ENCODE data around the gene TAF1A. TPM values are rescaled to one million over a fixed set of nuclear protein-coding genes. Genes with fewer than 3 reads are reported as not detected.

The TAF1A gene
- total and polyA plus RNA-seq, 2 of the 8 experiments (the other 6 are each of a cell fraction or from before 2014, with no cell fraction given): 3.3 to 16.7 TPM

DNA sequence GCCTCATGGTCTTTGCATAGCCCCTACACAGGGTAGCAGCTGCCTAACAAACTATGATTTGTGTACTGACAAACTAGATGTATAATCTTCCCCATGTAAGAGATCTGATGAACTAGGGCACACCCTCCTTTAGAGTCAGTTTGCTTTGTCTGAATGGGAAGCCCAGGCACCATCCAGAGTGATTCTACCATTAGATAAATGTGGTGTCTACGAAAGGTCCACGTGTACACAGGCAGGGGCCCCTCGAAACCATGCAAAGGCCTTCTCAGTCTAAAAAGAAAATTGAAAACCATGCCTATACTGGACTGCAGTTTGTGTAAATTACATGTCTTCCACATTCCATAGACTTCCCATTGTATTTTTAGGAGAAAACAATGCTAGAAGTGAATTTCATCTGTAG lies 60.6 kb downstream of the TAF1A start:
- POLR2A ChIA-PET (ENCODE audit: partially characterized antibody): no interaction called here
- no peak overlapping the region for H4K5ac ChIP-seq (ENCODE audit: insufficient read length, low read depth, low read length)
- H4K91ac ChIP-seq (replicated peaks; ENCODE audit: insufficient read length, low read length): no peak overlapping the region
- H4K20me1 ChIP-seq (replicated peaks in 1 of 2; ENCODE audit: control insufficient read depth in 1 of 2, insufficient read depth in 2 of 2, low read length in 2 of 2): no peaks in the 10 kb centered on the region
- H3K27me3 ChIP-seq (replicated peaks in 1 of 4; ENCODE audit: control insufficient read depth in 3 of 4, extremely low read depth in 1 of 4, insufficient read depth in 3 of 4, low read length in 3 of 4): peaks cover 0 to 1% (median 0%) of the 10 kb centered on the region in 4 experiments; a peak in 1 of 7 replicates
- H3K4me3 ChIP-seq (ENCODE audit: extremely low read depth in 1 of 4, insufficient read depth in 2 of 4, low read depth in 3 of 4, low read length in 4 of 4): no peak overlapping the region
- TF ChIP-seq, protein P1, sequence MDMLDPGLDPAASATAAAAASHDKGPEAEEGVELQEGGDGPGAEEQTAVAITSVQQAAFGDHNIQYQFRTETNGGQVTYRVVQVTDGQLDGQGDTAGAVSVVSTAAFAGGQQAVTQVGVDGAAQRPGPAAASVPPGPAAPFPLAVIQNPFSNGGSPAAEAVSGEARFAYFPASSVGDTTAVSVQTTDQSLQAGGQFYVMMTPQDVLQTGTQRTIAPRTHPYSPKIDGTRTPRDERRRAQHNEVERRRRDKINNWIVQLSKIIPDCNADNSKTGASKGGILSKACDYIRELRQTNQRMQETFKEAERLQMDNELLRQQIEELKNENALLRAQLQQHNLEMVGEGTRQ (IDR thresholded peaks at IDR 0.05; ENCODE audit: low read length): no peak
- TF ChIP-seq CEBPB (IDR thresholded peaks at IDR 0.05; ENCODE audit: low read depth, low read length): no peak
- TF ChIP-seq KDM5A (IDR thresholded peaks at IDR 0.05; ENCODE audit: low read length): no peak
- TF ChIP-seq ASH2L (IDR thresholded peaks at IDR 0.05; ENCODE audit: low read length): no peak
- no peak for FAIRE-seq
- no peak overlapping the region for H3K23ac ChIP-seq (ENCODE audit: insufficient read length)
- no peak overlapping the region for H2BK15ac ChIP-seq (ENCODE audit: low read length)
- H3K36me3 ChIP-seq (ENCODE audit: control insufficient read depth in 2 of 4, insufficient read depth in 4 of 4, low read length in 3 of 4): no peaks in the 10 kb centered on the region
- no peak overlapping the region for H2BK5ac ChIP-seq (ENCODE audit: low read depth, low read length)
- CTCF ChIA-PET (ENCODE audit: partially characterized antibody): interaction anchor here (0.6 to 1.2 kb wide), 3 partner anchors 19 to 70 kb away, joined by 3 to 4 read pairs (median 3); no protein-coding TSS in a partner anchor
- H2AFZ ChIP-seq (ENCODE audit: low read length): no peak overlapping the region
- H3K9me3 ChIP-seq (ENCODE audit: insufficient read depth in 2 of 2, low read depth in 1 of 2, low read length in 1 of 2): no peaks in the 10 kb centered on the region
- H3K9ac ChIP-seq (replicated peaks in 1 of 4; ENCODE audit: extremely low read depth in 1 of 4, low read depth in 3 of 4, low read length in 3 of 4): no peak overlapping the region; a peak in 1 of 7 replicates
- no peak for DNase-seq (ENCODE audit: low read depth in 1 of 2, low spot score in 2 of 2)
- H4K8ac ChIP-seq (ENCODE audit: extremely low read depth, insufficient read depth, low read length): no peak overlapping the region
- H3K79me1 ChIP-seq (ENCODE audit: low read depth, low read length): no peaks in the 10 kb centered on the region
- H3K79me2 ChIP-seq (ENCODE audit: control insufficient read depth in 1 of 2, insufficient read depth in 2 of 2, low read length in 2 of 2): no peaks in the 10 kb centered on the region
- H3K4ac ChIP-seq (replicated peaks; ENCODE audit: insufficient read length, low read depth, low read length): no peak overlapping the region
- H3K4me2 ChIP-seq (ENCODE audit: insufficient read depth in 1 of 2, low read depth in 2 of 2, low read length in 2 of 2): no peak overlapping the region
- H3K18ac ChIP-seq (ENCODE audit: extremely low read depth, low read length): no peak overlapping the region
- H3K14ac ChIP-seq (ENCODE audit: insufficient read length): no peak overlapping the region
- 95% methylated on average over 3 of the region's 3 CpGs; no CpG with 5 or more reads in 1 of the 2 experiments for WGBS, 2 experiments (ENCODE audit: extremely low coverage in 1 of 2, insufficient coverage in 1 of 2, insufficient read length in 1 of 2, insufficient replicate concordance in 2 of 2, low coverage in 1 of 2, low lambda C conversion rate in 2 of 2, missing lambda C conversion rate in 1 of 2)
- H2BK12ac ChIP-seq (ENCODE audit: low read depth, low read length): no peak overlapping the region
- H2BK20ac ChIP-seq (ENCODE audit: low read length): no peak overlapping the region
- H2AK5ac ChIP-seq (ENCODE audit: low read depth, low read length): no peak overlapping the region
- H3K56ac ChIP-seq (replicated peaks; ENCODE audit: insufficient read length, low read depth, low read length): no peak overlapping the region
- no peaks in the 10 kb centered on the region for H3K23me2 ChIP-seq (ENCODE audit: low read depth, low read length)
- H2BK120ac ChIP-seq (replicated peaks; ENCODE audit: low read depth, low read length): no peak overlapping the region
- no peaks in the 10 kb centered on the region for H3K4me1 ChIP-seq (replicated peaks in 1 of 4; ENCODE audit: control insufficient read depth in 3 of 4, insufficient read depth in 4 of 4, low read length in 3 of 4)
- H3K27ac ChIP-seq (ENCODE audit: low read depth, low read length): no peak overlapping the region
